G401 (cell line): Measurements from ENCODE around the gene PLA2G4D. TPM values are rescaled to one million over a fixed set of nuclear protein-coding genes. Genes with fewer than 3 reads are reported as not detected.

Experiments used
- DNase-seq: peaks from one replicate; pipeline ENCODE4 v3.0.0-alpha.2; 2015; ENCODE audit warnings: low spot score
- in situ Hi-C: cut with HindIII; loops from 2 replicates; pipeline ENCODE4 v1.10.0; 2016; ENCODE audit warnings: low sequenced_read_pairs, mixed read lengths
- total RNA-seq: library from RNA; depleted of rRNA; stranded (reverse); fragments of >200 nt; shearing (Covaris generic); gene quantifications from 2 replicates; pipeline ENCODE4 v1.2.3, GENCODE V29; 2014

PLA2G4D gene
- total RNA-seq, 1 experiment from 2014 or later = 0.61 TPM

GRCh38 chr15:42080919-42081830 lies 13.2 kb downstream of the PLA2G4D start:
- no peak for DNase-seq

GRCh38 chr15:42080186-42080918 lies 14.0 kb downstream of the PLA2G4D start:
- no peak for DNase-seq
- in situ Hi-C loops = no loop called here

More at GRCh38 chr15:42080919-42081830, 13.2 kb downstream of the PLA2G4D start:
- in situ Hi-C loops = no loop called here

- DNase-seq = no peak
- in situ Hi-C loops = no loop called here
Measured at GRCh38 chr15:42079401-42079908, 14.9 kb downstream of the PLA2G4D start.

- DNase-seq = no peak
- in situ Hi-C loops = no loop called here
Measured at GRCh38 chr15:42078903-42079302, 15.5 kb downstream of the PLA2G4D start.

- DNase-seq = no peak
- in situ Hi-C loops = no loop called here
Measured at GRCh38 chr15:42077689-42078088, 16.7 kb downstream of the PLA2G4D start.

- in situ Hi-C loops = no loop called here
- DNase-seq = no peak
Measured at GRCh38 chr15:42073418-42073817, 20.9 kb downstream of the PLA2G4D start.

- in situ Hi-C loops = no loop called here
- no peak for DNase-seq
Measured at GRCh38 chr15:42072141-42072685, 22.1 kb downstream of the PLA2G4D start.

GRCh38 chr15:42071717-42072116 lies 22.6 kb downstream of the PLA2G4D start:
- in situ Hi-C loops = no loop called here
- DNase-seq = no peak

GRCh38 chr15:42070976-42071350 lies 23.4 kb downstream of the PLA2G4D start:
- in situ Hi-C loops = no loop called here
- DNase-seq = no peak

- in situ Hi-C loops = no loop called here
- DNase-seq = no peak
Measured at GRCh38 chr15:42070279-42070975, 23.9 kb downstream of the PLA2G4D start.

- DNase-seq = peak; percentile 73
- in situ Hi-C loops = no loop called here
Measured at GRCh38 chr15:42069496-42070278, 24.7 kb downstream of the PLA2G4D start.

GRCh38 chr15:42069025-42069424 lies 25.3 kb downstream of the PLA2G4D start:
- in situ Hi-C loops = no loop called here
- no peak for DNase-seq

GRCh38 chr15:42068601-42069000 lies 25.8 kb downstream of the PLA2G4D start:
- in situ Hi-C loops = no loop called here
- no peak for DNase-seq

GRCh38 chr15:42066764-42067415 lies 27.5 kb downstream of the PLA2G4D start:
- no peak for DNase-seq
- in situ Hi-C loops = no loop called here

GRCh38 chr15:42065468-42065867 lies 28.9 kb downstream of the PLA2G4D start:
- DNase-seq = no peak
- in situ Hi-C loops = no loop called here

GRCh38 chr15:42065033-42065432 lies 29.3 kb downstream of the PLA2G4D start:
- in situ Hi-C loops = no loop called here

GRCh38 chr15:42064271-42064670 lies 30.1 kb downstream of the PLA2G4D start:
- DNase-seq = no peak
- in situ Hi-C loops = no loop called here

More at GRCh38 chr15:42065033-42065432, 29.3 kb downstream of the PLA2G4D start:
- DNase-seq = peak; percentile 91
